GM18951 (cell line): ENCODE results near the gene SLC49A3.
"Not testable (repeated sequence)": the region's sequence is repeated elsewhere in the genome, so short reads cannot be mapped to it uniquely, and the experiment has no call there.

Experiments used
- POLR2A ChIP-seq: IDR thresholded peaks from 4 replicates; pipeline ENCODE4 v1.6.1; 2011; ENCODE audit warnings: mild to moderate bottlenecking; ENCODE audit not compliant: insufficient read length, insufficient read depth; ENCODE audit errors: extremely low read depth
- in situ Hi-C: fragments of 300-500 bp; cut with MboI; formaldehyde crosslinking; loops from one replicate; pipeline ENCODE4 v1.12.0; 2022; ENCODE audit warnings: low sequenced_read_pairs, mixed read lengths, inconsistent platforms; ENCODE audit not compliant: unreplicated experiment

Gene SLC49A3

GRCh38 chr4:704198-704891, 15.4 kb upstream of the SLC49A3 start:
- TF ChIP-seq POLR2A, result no peak
- in situ Hi-C loops, result no loop called here

- TF ChIP-seq POLR2A, result no peak
- in situ Hi-C loops, result no loop called here
These were observed 14.6 kb upstream of the SLC49A3 start for GRCh38 chr4:703336-704197.

- in situ Hi-C loops, result no loop called here
- TF ChIP-seq POLR2A, result no peak
These were observed 13.7 kb upstream of the SLC49A3 start for GRCh38 chr4:702618-703048.

- no peak for TF ChIP-seq POLR2A
- in situ Hi-C loops, result no loop called here
These were observed 11.8 kb upstream of the SLC49A3 start for GRCh38 chr4:700587-701264.

GRCh38 chr4:699816-700580, 11.0 kb upstream of the SLC49A3 start:
- in situ Hi-C loops, result no loop called here
- TF ChIP-seq POLR2A, result no peak

GRCh38 chr4:694341-694940, 5.5 kb upstream of the SLC49A3 start:
- in situ Hi-C loops, result not testable (repeated sequence)

- in situ Hi-C loops, result no loop called here
These were observed 4.0 kb upstream of the SLC49A3 start for GRCh38 chr4:692771-693554.

GRCh38 chr4:689723-690122, 772 bp upstream of the SLC49A3 start:
- in situ Hi-C loops, result no loop called here
- no peak for TF ChIP-seq POLR2A

More at GRCh38 chr4:692771-693554, 4.0 kb upstream of the SLC49A3 start:
- TF ChIP-seq POLR2A, result no peak

GRCh38 chr4:687971-688853, 739 bp downstream of the SLC49A3 start:
- no peak for TF ChIP-seq POLR2A
- in situ Hi-C loops, result no loop called here

- no peak for TF ChIP-seq POLR2A
- in situ Hi-C loops, result no loop called here
These were observed 1.6 kb downstream of the SLC49A3 start for GRCh38 chr4:687048-687970.
